AG04450 (cell line): Measurements from ENCODE around the gene FAM13A. TPM values are rescaled to one million over a fixed set of nuclear protein-coding genes. Genes with fewer than 3 reads are reported as not detected.

ENCODE experiments used
- CTCF ChIA-PET: fragments of 300-600, 350-600 bp; formaldehyde crosslinking; extraction: SDS; loops from one replicate; lab custom pipeline; 2022; ENCODE audit warnings: antibody characterized with exemption, inconsistent platforms; lab: Charles Lee
- POLR2A ChIA-PET: fragments of 350-600 bp; formaldehyde crosslinking; extraction: SDS; loops from one replicate; lab custom pipeline; 2021; ENCODE audit warnings: antibody characterized with exemption, inconsistent platforms; lab: Yijun Ruan, JAX
- DNase-seq: peaks from one replicate; pipeline ENCODE4 v3.0.0-alpha.2; 2011; ENCODE audit warnings: low read depth, low spot score
- H3K27ac ChIP-seq: one replicate; pipeline ENCODE4 v1.5.1; 2012; ENCODE audit warnings: low read depth, low read length, control low read depth
- H3K27me3 ChIP-seq: one replicate; pipeline ENCODE4 v1.6.0; 2012; ENCODE audit warnings: low read length; ENCODE audit not compliant: control insufficient read depth, insufficient read depth
- H3K4me3 ChIP-seq: 2 replicates; pipeline ENCODE4 v1.5.1; 2011; ENCODE audit warnings: mild to moderate bottlenecking, low read depth, low read length, control low read depth
- H3K9me3 ChIP-seq: 2 replicates; pipeline ENCODE4 v1.5.1; 2012; ENCODE audit warnings: low read length; ENCODE audit not compliant: control insufficient read depth, insufficient read depth
- CTCF ChIP-seq: IDR thresholded peaks from 2 replicates; pipeline ENCODE4 v1.5.1; 2011; ENCODE audit warnings: low read depth, low read length, control low read depth, inconsistent platforms
- polyA plus RNA-seq: library from polyadenylated mRNA; depleted of rRNA; stranded (reverse); fragments of >200 nt; gene quantifications from 2 replicates; pipeline ENCODE4 v1.2.3, GENCODE V29; 2011

FAM13A gene
- polyA plus RNA-seq, 1 experiment, result 27.6 TPM

DNA sequence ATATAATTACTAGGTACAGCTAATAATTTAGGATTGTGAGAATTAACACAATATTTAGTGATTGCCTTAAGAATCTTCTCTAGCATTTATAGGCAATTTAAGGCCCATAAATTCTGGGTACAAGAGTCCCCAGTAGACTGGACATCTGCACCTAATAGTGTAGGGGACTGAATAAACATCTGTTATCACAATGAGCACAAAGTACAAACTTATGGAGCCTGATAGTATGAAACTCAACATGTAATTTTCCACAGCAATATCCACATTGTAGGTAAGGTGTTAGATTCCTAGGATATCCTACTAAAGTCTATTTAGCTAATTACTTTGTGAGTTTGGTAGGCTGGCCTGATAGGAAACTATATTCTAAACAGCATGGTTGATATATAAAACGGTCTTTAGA is 178.3 kb downstream of the FAM13A start:
- POLR2A ChIA-PET, result no interaction called here

DNA sequence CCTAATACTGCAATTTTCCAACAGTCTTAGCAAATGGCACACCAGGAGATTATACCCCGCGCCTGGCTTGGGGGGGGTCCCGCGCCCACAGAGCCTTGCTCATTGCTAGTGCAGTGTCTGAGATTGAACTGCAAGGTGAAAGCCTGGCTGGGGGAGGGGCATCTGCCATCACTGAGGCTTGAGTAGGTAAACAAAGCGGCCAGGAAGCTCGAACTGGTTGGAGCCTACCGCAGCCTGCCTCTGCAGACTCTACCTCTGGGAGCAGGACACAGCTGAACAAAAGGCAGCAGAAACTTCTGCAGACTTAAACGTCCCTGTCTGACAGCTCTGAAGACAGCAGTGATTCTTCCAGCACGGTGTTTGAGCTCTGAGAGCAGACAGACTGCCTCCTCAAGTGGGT is 186.6 kb downstream of the FAM13A start:
- no peak overlapping the region for H3K27ac ChIP-seq
- H3K4me3 ChIP-seq, result no peak overlapping the region
- DNase-seq, result no peak
- ChIA-PET POLR2A (no interaction called here), CTCF (no interaction called here)
- TF ChIP-seq CTCF, result no peak
- H3K27me3 ChIP-seq, result no peaks in the 10 kb centered on the region
- H3K9me3 ChIP-seq, result peaks cover 2% of the 10 kb centered on the region; the same call in 1 of the 2 replicates

More for the DNA sequence above, 178.3 kb downstream of the FAM13A start:
- Histone ChIP-seq H3K4me3 (no peak overlapping the region), H3K9me3 (no peaks in the 10 kb centered on the region), H3K27ac (no peak overlapping the region), H3K27me3 (no peaks in the 10 kb centered on the region)
- no peak for DNase-seq
- CTCF ChIA-PET, result interaction anchor here (0.6 kb wide), 1 partner anchor 216 kb away, joined by 3 read pairs; no protein-coding TSS in a partner anchor
- TF ChIP-seq CTCF, result no peak

DNA sequence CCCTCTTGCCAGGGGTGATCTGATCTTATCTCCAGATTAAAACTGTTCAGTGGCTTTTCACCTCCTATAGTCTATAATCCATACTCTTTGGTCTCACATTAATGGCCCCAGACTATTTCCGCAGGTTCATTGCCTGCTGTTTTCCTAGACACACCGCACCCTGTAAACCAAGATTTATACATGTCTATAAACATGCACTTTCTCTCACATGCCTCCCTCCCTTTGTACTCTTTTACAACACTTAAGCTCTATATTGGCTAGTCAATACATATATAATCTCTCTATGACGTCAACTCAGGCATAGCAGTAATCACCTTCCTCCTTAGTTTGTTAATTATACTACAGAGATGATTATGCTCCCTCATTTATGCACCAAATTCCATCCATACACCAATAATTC is 188.5 kb downstream of the FAM13A start:
- H3K4me3 ChIP-seq, result no peak overlapping the region
- H3K27ac ChIP-seq, result no peak overlapping the region
- ChIA-PET POLR2A (no interaction called here), CTCF (no interaction called here)
- H3K27me3 ChIP-seq, result no peaks in the 10 kb centered on the region
- DNase-seq, result no peak
- H3K9me3 ChIP-seq, result peaks cover 2% of the 10 kb centered on the region; the same call in 1 of the 2 replicates
- no peak for TF ChIP-seq CTCF

- TF ChIP-seq CTCF, result no peak
- no peaks in the 10 kb centered on the region for H3K27me3 ChIP-seq
- peaks cover 2% of the 10 kb centered on the region; the same call in 1 of the 2 replicates for H3K9me3 ChIP-seq
- H3K27ac ChIP-seq, result no peak overlapping the region
- POLR2A ChIA-PET, result no interaction called here
- CTCF ChIA-PET, result no interaction called here
- H3K4me3 ChIP-seq, result no peak overlapping the region
- DNase-seq, result no peak
Observed at GRCh38 chr4:88866862-88867550, 190.0 kb downstream of the FAM13A start.

GRCh38 chr4:88865466-88865865 is 191.5 kb downstream of the FAM13A start:
- CTCF ChIA-PET, result no interaction called here
- DNase-seq, result no peak
- Histone ChIP-seq H3K9me3 (peaks cover 2% of the 10 kb centered on the region; the same call in 1 of the 2 replicates), H3K4me3 (no peak overlapping the region), H3K27me3 (no peaks in the 10 kb centered on the region), H3K27ac (no peak overlapping the region)
- POLR2A ChIA-PET, result interaction anchor here (0.7 kb wide), 2 partner anchors 115 to 125 kb away, joined by 5 to 8 read pairs; no protein-coding TSS in a partner anchor
- no peak for TF ChIP-seq CTCF
